Lung microvascular endothelial cell (primary cell): Measurements from ENCODE around the gene RAD54L. TPM values are rescaled to one million over a fixed set of nuclear protein-coding genes. Genes with fewer than 3 reads are reported as not detected.
"Not testable (repeated sequence)": the region's sequence is repeated elsewhere in the genome, so short reads cannot be mapped to it uniquely, and the experiment has no call there.

Experiments
- DNase-seq, 2 donors: peaks; one replicate each; pipeline versions ENCODE4 v3.0.0 to v3.0.0-alpha.2; 2010; ENCODE audit warnings: low read depth in 2 of 2
- total RNA-seq: library from RNA; depleted of rRNA; stranded (reverse); fragments of >200 nt; gene quantifications from 2 replicates; pipeline ENCODE4 v1.2.1, GENCODE V29; 2014

Gene RAD54L
- total RNA-seq, 1 donor from 2014 or later: 0.79 TPM

- not testable (repeated sequence) for DNase-seq
Observed at GRCh38 chr1:46241733-46242132, 5.8 kb upstream of the RAD54L start.

DNA sequence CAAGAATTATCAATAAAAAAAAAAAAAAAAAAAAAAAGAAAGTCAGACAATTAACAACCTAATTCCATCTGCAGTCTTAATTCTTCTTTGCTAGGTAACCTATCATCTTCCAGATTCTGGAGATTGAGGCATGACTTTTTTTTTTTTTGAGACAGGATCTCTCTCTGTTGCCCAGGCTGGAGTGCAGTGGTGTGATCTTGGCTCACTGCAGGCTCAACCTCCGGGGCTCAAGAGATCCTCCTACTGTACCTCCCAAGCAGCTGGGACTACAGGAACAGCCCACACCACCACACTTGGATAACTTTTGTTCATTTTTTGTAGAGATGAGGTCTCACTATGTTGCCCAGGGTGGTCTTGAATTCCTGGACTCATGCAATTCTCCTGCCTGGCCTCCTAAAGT, 4.6 kb upstream of the RAD54L start:
- no peak for DNase-seq

DNA sequence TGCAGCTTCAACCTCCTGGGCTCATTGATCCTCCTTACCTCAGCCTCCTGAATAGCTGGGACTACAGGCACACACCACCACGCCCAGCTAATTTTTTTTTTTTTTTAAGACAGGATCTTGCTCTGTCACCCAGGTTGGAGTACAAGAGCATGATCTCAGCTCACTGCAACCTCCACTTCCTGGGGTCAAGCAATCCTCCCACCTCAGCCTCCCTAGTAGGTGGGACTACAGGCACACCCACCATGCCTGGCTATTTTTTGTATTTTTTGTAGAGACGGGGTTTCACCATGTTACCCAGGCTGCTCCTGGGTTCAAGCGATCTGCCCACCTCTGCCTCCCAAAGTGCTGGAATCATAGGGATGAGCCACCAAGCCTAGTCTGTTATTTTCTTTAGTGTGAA, 3.7 kb upstream of the RAD54L start:
- not testable (repeated sequence) for DNase-seq

DNA sequence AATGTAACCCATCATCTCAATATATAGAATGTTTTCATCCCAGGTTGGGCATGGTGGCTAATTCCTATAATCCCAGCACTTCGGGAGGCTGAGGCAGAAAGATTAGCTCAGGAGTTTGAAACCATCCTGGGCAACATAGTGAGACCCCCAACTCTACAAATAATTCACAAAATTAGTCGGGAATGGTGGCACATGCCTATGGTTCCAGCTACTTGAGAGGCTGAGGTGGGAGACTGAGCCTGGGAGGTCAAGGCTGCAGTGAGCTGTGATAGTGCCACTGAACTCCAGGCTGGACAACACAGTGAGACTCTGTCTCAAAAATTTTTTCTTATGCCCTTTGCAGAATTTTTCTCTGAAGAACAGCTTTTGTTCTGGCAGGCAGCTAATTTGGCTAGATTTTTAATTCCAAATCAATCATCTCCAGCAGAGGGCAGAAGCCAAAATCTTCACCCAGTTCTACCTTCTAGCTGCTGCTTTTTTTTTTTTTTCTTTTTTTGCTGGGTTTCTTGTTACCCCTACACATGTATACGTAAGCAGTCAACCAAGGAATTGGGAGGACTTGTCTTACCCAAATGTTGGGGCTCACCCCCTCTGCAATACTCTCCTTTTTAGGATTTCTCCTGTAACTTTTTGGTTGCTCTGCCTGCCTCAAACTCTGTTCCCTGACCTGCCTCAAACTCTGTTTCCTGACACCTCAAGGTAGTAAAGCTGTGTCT, 2.7 kb upstream of the RAD54L start:
- peak; percentile 27 to 33 for DNase-seq

DNA sequence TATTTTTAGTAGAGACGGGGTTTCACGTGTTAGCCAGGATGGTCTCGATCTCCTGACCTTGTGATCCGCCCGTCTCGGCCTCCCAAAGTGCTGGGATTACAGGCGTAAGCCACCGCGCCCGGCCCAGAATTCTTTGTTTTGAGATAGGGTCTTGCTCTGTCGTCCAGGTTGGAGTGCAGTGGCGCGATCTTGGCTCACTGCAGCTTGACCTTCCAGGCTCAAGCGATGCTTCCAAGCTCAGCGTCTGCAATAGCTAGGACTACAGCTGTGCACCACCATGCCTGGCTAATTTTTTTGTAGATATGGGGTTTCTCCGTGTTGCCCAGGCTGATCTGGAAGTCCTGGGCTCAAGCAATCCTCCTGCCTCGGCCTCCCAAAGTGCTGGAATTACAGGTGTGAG, 1.4 kb upstream of the RAD54L start:
- not testable (repeated sequence) for DNase-seq

DNA sequence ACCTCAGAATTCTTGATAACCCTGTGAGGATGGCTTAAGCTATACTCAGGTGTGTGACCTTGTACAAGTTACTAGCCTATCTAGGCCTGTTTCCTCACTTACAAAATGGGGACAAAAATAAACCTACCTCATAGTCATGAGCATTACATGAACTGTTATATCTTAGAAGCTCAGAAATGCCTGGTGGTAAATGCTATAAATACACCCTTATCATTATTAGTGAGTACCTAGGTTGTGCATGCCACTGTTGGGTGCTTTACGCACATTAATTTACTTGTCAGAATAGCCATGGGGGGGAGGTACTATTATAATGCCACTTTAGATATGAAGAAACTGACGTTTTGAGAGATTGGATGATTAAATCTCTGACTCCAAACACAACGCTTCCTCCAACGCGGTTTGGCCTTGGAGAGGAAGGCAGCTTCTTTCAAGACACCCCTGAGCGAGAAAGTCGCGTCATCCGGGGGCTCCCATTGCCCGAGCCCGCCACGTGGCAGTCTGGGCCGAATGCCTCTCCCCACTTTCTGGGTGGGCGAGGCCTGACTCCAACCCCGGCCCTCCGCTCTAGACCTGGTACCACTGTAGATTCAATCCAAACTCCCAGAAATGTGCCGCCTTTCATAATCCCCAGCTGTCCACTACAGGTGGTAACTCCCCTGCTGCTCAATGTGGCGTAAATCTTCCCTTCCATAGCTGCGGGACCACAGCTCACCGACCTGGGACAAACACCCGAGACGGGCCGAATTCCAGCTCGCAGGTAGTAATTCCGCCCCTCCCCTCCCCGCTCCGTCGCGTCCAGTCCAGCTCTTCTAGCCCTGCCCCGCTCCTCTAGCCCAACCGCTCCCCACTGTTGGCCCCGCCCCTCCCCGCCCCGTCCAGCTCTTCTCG, 771 bp upstream of the RAD54L start:
- peak in 1 of 2 donors; percentile 51 for DNase-seq

DNA sequence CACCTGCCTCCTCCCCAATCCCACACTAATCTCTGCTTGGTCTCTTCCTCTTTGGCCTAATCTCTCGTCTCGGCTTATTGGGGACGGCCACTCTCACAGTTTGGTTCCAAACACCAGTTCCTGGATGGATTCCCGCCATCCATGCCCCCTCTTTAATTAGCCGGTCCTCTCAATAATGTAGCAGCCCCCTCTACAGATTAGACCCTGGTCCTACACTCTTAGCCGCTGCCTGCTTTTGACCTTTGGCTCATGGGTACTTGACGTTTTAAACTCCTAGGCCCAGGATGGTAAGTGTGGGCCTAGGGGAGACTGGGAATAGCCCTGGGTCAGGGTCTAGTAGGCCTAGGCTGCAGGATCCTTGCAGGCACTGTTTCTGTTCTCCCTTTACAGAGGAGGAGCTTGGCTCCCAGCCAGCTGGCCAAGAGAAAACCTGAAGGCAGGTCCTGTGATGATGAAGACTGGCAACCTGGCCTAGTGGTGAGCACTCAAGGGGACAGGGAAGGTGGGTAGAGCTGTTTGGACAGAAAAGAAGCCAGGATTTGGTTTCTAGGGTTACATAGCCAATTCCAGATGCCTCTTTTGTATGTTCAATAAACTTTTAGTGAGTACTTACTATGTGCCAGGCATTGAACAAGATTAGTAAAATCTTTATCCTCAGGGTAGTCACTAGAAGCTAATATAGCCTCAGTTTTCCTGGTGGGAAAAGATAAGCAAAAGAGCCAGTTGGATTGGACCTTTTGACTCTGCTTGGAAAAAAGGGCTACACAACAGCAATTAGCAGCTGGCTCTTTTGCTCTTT, 758 bp downstream of the RAD54L start:
- DNase-seq: no peak

DNA sequence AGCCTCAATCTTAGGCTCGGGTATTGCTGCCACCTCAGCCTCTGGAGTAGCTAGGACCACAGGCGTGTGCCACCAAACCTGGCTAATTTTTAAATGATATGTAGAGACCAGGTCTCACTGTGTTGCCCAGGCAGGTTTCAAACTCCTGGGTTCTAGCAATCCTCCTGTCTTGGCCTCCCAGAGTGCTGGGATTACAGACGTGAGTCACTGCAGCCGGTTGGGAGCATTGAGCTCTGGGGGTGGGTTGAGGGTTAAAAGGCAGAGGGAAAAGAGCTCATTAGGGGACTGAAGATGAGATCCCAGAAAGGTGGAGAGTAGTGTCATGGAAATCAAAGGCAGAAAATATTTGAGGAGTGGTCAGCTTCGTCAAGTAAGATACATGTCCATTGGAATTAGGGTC, 7.1 kb downstream of the RAD54L start:
- DNase-seq: no peak

GRCh38 chr1:46256523-46256922, 9.0 kb downstream of the RAD54L start:
- no peak for DNase-seq

DNA sequence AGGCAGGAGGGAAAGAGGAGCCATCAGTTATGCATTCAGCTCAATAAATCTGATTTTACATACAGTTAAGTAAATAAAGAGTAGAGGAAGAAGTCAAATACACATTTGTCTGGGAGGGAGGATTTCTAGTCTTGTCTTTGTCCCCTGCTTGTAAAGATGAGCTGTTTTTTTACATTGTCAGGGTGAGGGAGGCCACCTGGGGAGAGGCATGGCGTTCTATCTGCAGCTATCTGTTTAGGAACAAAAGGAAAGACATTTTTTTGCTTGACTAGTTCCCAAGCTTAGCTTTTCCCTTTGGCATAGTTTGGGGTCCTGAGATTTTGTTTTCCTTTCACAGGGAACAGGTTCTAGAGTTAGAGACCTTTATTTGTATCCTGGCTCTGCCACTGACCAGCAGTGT, 14.9 kb downstream of the RAD54L start:
- DNase-seq: no peak

DNA sequence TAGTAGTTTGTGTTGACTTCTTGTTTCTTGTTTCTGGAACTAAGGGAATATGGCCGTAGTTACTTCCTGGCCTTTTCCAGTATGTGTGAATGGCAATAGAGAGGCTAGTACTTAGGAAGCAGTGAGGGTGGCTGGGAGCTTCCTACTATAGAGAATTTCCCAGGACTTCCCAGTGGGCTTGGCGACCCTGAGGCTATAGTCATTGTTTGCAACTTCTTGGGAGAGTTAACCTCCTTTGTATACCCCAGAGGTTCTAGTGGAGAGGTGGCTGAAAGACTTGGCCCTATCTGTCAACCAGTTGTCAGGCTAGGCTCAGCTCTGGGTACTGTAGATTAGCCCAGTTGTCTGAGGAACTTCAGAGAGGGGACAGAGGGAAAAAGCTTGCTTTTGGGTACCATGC, 15.6 kb downstream of the RAD54L start:
- DNase-seq: no peak

GRCh38 chr1:46268578-46268977, 21.0 kb downstream of the RAD54L start:
- DNase-seq: no peak

DNA sequence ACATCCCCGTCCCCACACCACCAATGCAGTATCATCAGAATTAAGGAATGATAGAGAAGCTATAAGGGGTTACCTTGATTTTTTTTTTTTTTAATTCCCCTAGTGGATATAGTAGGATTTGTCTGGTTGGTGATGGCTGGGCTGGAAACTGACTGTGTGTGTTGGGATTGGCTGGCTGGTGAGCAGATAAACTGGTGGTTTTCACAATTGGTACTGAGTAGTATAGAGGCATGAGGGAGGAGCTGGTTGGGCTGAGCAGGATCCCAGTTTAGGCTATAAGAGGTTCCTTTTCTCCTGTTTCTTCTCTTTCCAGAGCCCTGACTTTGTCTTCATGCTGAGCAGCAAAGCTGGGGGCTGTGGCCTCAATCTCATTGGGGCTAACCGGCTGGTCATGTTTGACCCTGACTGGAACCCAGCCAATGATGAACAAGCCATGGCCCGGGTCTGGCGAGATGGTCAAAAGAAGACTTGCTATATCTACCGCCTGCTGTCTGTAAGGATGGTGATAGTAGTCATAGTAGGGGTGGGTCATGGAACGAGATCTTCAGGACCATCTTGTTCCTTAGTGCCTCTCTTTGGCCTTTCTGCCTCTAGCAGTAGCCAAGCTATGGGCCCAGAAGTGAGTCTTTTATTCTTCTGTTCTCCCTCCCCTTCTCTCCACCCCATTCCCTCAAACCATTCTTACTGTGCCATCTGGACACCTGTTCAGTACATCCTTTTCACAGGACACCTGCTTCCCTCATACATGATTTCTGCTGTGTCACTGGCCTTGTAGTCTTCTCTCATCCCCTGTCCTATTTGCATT, 26.9 kb downstream of the RAD54L start:
- DNase-seq: no peak

DNA sequence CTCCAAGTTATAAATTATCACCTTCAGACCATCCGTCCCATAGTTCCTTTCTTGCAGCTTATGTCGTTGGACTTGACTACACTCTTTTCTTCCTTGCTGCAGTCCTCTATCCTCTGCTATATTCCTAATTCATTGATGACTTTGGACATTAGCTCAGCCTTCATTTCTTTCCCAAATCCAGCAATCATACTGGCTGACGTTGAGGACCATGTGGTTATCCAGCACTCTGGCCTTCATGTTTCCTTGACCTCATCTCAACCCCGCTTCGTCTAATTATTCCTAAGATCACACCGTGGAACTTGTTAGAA, 27.4 kb downstream of the RAD54L start:
- no peak for DNase-seq

- no peak for DNase-seq
Observed at GRCh38 chr1:46277658-46278373, 30.3 kb downstream of the RAD54L start.

DNA sequence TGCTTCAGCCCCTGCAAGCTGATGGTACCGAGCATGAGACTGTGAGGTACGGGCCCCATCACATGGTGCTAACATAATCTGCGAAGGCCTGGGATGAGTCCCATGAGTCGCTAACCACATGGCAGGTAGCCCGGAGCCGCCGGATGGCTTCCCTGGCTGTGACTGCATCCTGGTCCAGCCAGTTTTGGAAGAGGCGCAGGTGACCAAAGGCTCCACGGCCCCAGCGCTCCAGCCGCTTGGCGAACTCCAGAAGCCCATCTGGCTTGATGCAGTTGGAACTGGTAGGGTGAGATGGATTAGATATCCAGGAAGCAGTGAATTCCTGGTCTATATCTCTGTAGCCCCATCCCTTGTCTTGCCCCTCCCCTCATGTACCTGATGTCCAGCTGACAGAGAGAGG, 31.2 kb downstream of the RAD54L start:
- no peak for DNase-seq

DNA sequence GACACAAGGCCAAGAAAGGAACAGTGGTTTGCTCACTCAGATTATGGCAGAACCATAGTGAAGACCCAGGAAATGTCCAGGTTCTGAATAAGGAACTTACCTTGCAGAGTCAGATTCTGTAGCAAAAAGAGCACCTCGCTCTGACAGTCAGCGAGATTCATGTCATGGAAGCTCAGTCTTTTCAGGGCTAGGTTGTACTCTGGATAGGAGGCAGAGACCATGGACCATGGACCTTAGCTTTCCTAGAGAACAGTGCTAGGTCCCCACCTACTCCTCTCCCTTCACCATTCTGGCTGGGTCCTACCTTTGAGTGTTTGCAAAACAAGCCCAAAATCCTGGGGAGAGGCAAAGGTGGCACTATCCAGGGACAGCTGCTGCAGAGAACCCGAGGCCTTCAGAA, 32.5 kb downstream of the RAD54L start:
- no peak for DNase-seq

DNA sequence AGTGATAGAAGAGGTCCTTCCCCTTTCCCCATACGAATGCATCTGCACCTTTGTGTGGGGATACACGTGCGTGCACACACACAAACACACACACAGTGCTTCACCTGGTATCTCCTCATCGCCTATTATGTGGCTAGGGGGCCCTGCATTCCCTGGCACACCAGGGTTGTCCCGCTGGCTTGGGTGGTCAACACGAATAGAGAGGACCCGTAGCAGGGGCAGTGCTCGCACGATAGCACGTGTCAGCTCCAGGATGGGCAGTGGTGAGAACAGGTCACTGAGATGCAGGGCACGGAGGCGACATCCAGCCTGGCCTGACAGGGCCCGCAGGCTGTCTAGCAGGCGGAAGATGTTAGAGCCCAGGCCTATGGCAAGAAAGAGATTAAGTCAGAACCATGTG, 33.5 kb downstream of the RAD54L start:
- no peak for DNase-seq

DNA sequence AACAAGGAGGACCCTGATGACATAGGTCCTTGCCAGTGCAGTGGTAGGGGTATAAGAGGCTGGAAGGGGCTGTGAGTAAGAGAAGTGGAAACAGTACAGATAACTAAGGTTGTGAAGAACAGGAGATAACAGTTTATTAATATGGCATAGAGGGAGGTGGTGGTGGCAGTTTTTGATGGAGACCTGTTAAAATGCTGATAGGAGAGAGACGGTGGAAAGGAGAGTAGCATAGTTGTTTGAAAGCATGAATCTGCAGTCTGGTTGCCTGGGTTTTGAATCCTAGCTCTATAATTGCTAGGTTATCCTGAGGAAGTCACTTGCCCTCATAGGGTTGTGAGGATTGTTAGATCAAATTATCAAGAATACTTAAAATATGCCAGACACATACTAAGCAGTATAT, 36.5 kb downstream of the RAD54L start:
- DNase-seq: no peak

DNA sequence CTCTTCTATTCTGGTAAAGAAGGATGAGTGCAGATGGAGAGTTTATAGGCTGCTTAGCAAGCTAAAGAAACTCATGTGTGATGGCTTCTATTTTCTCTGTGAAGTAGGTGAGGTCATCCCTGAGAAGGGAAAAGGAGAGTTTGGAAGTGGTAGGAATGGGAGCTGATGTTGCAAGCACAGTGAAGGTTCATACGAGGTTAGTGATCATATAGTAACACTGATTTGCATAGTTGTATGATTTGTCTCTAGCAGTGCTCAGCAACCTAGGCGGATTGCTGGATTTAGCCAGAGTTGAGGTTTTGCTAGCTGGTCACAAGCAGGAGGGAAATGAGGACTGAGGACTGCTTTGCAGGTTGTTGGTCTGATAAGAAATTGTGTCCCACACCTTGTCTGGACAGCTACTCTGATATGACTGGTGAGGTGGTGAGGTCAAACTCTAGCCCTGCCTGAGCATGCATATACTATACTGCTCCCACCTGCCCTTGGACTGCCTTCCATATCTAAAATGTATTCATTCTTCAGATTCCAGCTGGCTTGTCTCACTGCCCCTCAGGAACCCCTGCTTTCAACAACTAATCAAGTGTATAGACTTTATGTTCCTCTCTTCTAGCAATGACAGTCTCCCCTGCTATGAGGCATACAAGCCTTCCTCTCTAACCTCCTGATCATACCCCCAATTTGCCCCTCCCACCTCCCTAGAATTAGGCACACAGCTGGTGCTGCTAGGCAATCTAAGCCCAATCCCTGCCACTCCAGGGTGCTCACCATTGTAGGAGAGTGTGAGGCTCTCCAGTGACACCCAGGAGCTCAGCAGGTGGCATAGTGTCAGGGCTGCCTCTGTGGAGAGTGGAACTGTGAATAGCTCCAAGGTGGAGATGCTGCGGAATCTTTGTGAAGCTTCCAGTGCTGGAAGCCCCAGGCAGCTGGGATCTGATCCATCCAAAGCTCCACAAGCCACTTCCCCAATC, 37.3 kb downstream of the RAD54L start:
- DNase-seq: no peak
